IMR-90 (cell line): ENCODE data around the gene TXNDC12. TPM values are rescaled to one million over a fixed set of nuclear protein-coding genes. Genes with fewer than 3 reads are reported as not detected.

Experiments
- ATAC-seq: fragments of 200-7000 bp; cut with Tn5 transposase; 2 replicates; pipeline ENCODE4 v1.9.1; 2020; ENCODE audit warnings: low read depth, mild to moderate bottlenecking, moderate library complexity
- BruUV-seq: library from RNA; stranded (reverse); fragments of 400-500 nt; replicated peaks from 2 replicates; lab custom pipeline; 2021; lab: Mats Ljungman, UMichigan
- CTCF ChIA-PET: fragments of 300-600 bp; formaldehyde crosslinking; extraction: SDS; loops from one replicate; lab custom pipeline; 2021; ENCODE audit warnings: antibody characterized with exemption; lab: Yijun Ruan, JAX
- POLR2A ChIA-PET: fragments of 300-600 bp; sonication (Branson Sonifier 250); formaldehyde crosslinking; loops from one replicate; lab custom pipeline; 2022; ENCODE audit warnings: antibody characterized with exemption; ENCODE audit not compliant: unreplicated experiment; lab: Charles Lee
- DNase-seq: peaks from one replicate; pipeline ENCODE4 v3.0.0; 2013
- H2AFZ ChIP-seq: replicated peaks from 2 replicates; pipeline ENCODE3; 2013; ENCODE audit warnings: low read length, mild to moderate bottlenecking; ENCODE audit not compliant: poor library complexity
- H2AK5ac ChIP-seq: 2 replicates; pipeline ENCODE4 v1.6.1; 2013; ENCODE audit warnings: low read depth, low read length, inconsistent platforms
- H2AK9ac ChIP-seq: replicated peaks from 2 replicates; pipeline ENCODE3; 2013; ENCODE audit warnings: mild to moderate bottlenecking, low read depth, low read length, moderate library complexity; ENCODE audit not compliant: poor library complexity
- H2BK120ac ChIP-seq: 2 replicates; pipeline ENCODE4 v1.6.1; 2013; ENCODE audit warnings: low read depth, low read length, inconsistent platforms
- H2BK15ac ChIP-seq: 3 replicates; pipeline ENCODE4 v1.6.1; 2013; ENCODE audit warnings: low read depth, low read length, inconsistent platforms
- H2BK20ac ChIP-seq: 2 replicates; pipeline ENCODE4 v1.6.1; 2013; ENCODE audit warnings: low read depth, mild to moderate bottlenecking, inconsistent platforms, low read length, moderate library complexity
- H2BK5ac ChIP-seq: 2 replicates; pipeline ENCODE4 v1.6.1; 2013; ENCODE audit warnings: mild to moderate bottlenecking, low read depth, low read length, inconsistent platforms; ENCODE audit not compliant: poor library complexity, severe bottlenecking
- H3K14ac ChIP-seq: replicated peaks from 2 replicates; pipeline ENCODE4 v1.6.1; 2013; ENCODE audit warnings: low read depth, low read length, inconsistent platforms
- H3K18ac ChIP-seq: 2 replicates; pipeline ENCODE4 v1.6.1; 2013; ENCODE audit warnings: low read depth, low read length, control low read depth
- H3K23ac ChIP-seq: 2 replicates; pipeline ENCODE4 v1.6.1; 2013; ENCODE audit warnings: low read depth, low read length, inconsistent platforms
- H3K27ac ChIP-seq: 2 replicates; pipeline ENCODE4 v1.5.1; 2013; ENCODE audit warnings: mild to moderate bottlenecking, control low read depth, low read length; ENCODE audit not compliant: insufficient read depth
- H3K27me3 ChIP-seq: 2 replicates; pipeline ENCODE4 v1.6.1; 2013; ENCODE audit warnings: low read length; ENCODE audit not compliant: control insufficient read depth, insufficient read depth
- H3K36me3 ChIP-seq: 2 replicates; pipeline ENCODE4 v1.6.1; 2013; ENCODE audit warnings: low read length, mixed read lengths; ENCODE audit not compliant: control insufficient read depth, insufficient read depth
- H3K4ac ChIP-seq: 2 replicates; pipeline ENCODE4 v1.6.1; 2013; ENCODE audit warnings: low read depth, low read length, inconsistent platforms
- H3K4me1 ChIP-seq: 2 replicates; pipeline ENCODE4 v1.6.1; 2013; ENCODE audit warnings: low read length, mixed read lengths; ENCODE audit not compliant: control insufficient read depth, insufficient read depth
- H3K4me2 ChIP-seq: 2 replicates; pipeline ENCODE4 v1.6.1; 2013; ENCODE audit warnings: low read depth, mild to moderate bottlenecking, control low read depth, low read length, moderate library complexity
- H3K4me3 ChIP-seq: 2 replicates; pipeline ENCODE4 v1.5.1; 2013; ENCODE audit warnings: low read depth, mild to moderate bottlenecking, control low read depth, low read length, moderate library complexity; ENCODE audit not compliant: insufficient read depth
- H3K56ac ChIP-seq: 2 replicates; pipeline ENCODE4 v1.6.1; 2013; ENCODE audit warnings: low read length, inconsistent platforms; ENCODE audit not compliant: insufficient read depth; ENCODE audit errors: extremely low read depth
- H3K79me1 ChIP-seq, 2 experiments: 2 replicates each; pipeline ENCODE4 v1.6.1; 2013; ENCODE audit warnings: low read length in 2 of 2, inconsistent platforms in 1 of 2, low read depth in 1 of 2
- H3K9ac ChIP-seq: 2 replicates; pipeline ENCODE4 v1.6.1; 2013; ENCODE audit warnings: low read depth, low read length, control low read depth
- H3K9me1 ChIP-seq: 2 replicates; pipeline ENCODE4 v1.6.1; 2013; ENCODE audit warnings: low read length, inconsistent platforms; ENCODE audit not compliant: insufficient read depth
- H3K9me3 ChIP-seq: 2 replicates; pipeline ENCODE4 v1.6.1; 2013; ENCODE audit warnings: low read length; ENCODE audit not compliant: control insufficient read depth, insufficient read depth
- H4K20me1 ChIP-seq: 2 replicates; pipeline ENCODE4 v1.6.1; 2013; ENCODE audit warnings: low read length, inconsistent platforms; ENCODE audit not compliant: insufficient read depth
- H4K5ac ChIP-seq: 2 replicates; pipeline ENCODE4 v1.6.1; 2013; ENCODE audit warnings: mild to moderate bottlenecking, low read depth, low read length, control low read depth
- H4K8ac ChIP-seq, 2 experiments: 2 replicates each; pipeline ENCODE4 v1.6.1; 2013; ENCODE audit warnings: low read depth in 2 of 2, low read length in 2 of 2, control low read depth in 1 of 2, inconsistent platforms in 1 of 2
- H4K91ac ChIP-seq: 2 replicates; pipeline ENCODE4 v1.6.1; 2013; ENCODE audit warnings: low read depth, low read length, inconsistent platforms; ENCODE audit not compliant: insufficient read depth
- CEBPB ChIP-seq: IDR thresholded peaks from 2 replicates; pipeline ENCODE4 v1.6.1; 2012; ENCODE audit warnings: low read depth, low read length, improper control_type of control experiment
- MAFK ChIP-seq: IDR thresholded peaks from 2 replicates; pipeline ENCODE4 v1.6.1; 2012; ENCODE audit warnings: low read depth, low read length, improper control_type of control experiment
- MXI1 ChIP-seq: IDR thresholded peaks from 2 replicates; pipeline ENCODE4 v1.6.1; 2012; ENCODE audit warnings: low read depth, mild to moderate bottlenecking, low read length, moderate library complexity, borderline replicate concordance
- NFE2L2 ChIP-seq: fragments of 150-350 bp; IDR thresholded peaks from 2 replicates; pipeline ENCODE4 v1.6.1; 2016; ENCODE audit warnings: low read depth, mild to moderate bottlenecking, low read length
- POLR2A ChIP-seq: IDR thresholded peaks from 2 replicates; pipeline ENCODE4 v1.6.1; 2012; ENCODE audit warnings: mild to moderate bottlenecking, low read depth, low read length
- RAD21 ChIP-seq: IDR thresholded peaks from 2 replicates; pipeline ENCODE4 v1.6.1; 2012; ENCODE audit warnings: low read length, improper control_type of control experiment
- RCOR1 ChIP-seq: IDR thresholded peaks from 2 replicates; pipeline ENCODE4 v1.6.1; 2012; ENCODE audit warnings: mild to moderate bottlenecking, low read length, improper control_type of control experiment; ENCODE audit not compliant: insufficient replicate concordance
- RFX5 ChIP-seq: IDR thresholded peaks from 2 replicates; pipeline ENCODE4 v1.8.0; 2012; ENCODE audit warnings: low read depth, mild to moderate bottlenecking, low read length, moderate library complexity
- WGBS, 2 experiments: methylation state at CpG; one replicate each; pipeline versions ENCODE4 v1.1.5 to v1.1.7; 2013; ENCODE audit warnings: missing lambda C conversion rate in 2 of 2; ENCODE audit not compliant: insufficient read length in 1 of 2; ENCODE audit errors: extremely low coverage in 2 of 2; 5-methylcytosine and 5-hydroxymethylcytosine counted together
- dilution Hi-C: fragments of 300-500 bp; cut with HindIII; formaldehyde crosslinking; loops from one replicate; pipeline ENCODE4 v1.14.3; 2018; ENCODE audit warnings: low sequenced_read_pairs; ENCODE audit not compliant: unreplicated experiment
- in situ Hi-C: fragments of 300-500 bp; cut with MboI; formaldehyde crosslinking; loops from 3 replicates; pipeline ENCODE4 v1.14.3; 2019; ENCODE audit warnings: low sequenced_read_pairs, inconsistent platforms, mixed read lengths
- intact Hi-C: fragments of 100-400 bp; cut with micrococcal nuclease; formaldehyde crosslinking; loops from 2 replicates; pipeline ENCODE4 v1.10.0; 2022
- polyA plus RNA-seq, 3 experiments: library from polyadenylated mRNA; depleted of rRNA; stranded (reverse); fragments of >200 nt; gene quantifications; 2 replicates each; pipeline ENCODE4 v1.2.3, GENCODE V29; 2012; ENCODE audit warnings: low replicate concordance in 1 of 3
- total RNA-seq: library from RNA; depleted of rRNA; stranded (reverse); fragments of >200 nt; gene quantifications from 2 replicates; pipeline ENCODE4 v1.2.3, GENCODE V29; 2012
- TF ChIP-seq, protein P1 (sequence below): fragments of 150-350 bp; IDR thresholded peaks from 2 replicates; pipeline ENCODE4 v1.6.1; 2017; ENCODE audit warnings: mild to moderate bottlenecking, antibody characterized with exemption, low read length, low read depth
- TF ChIP-seq, protein P2 (sequence below): conservative IDR thresholded peaks from 2 replicates; pipeline ENCODE4 v1.5.1; 2012; ENCODE audit warnings: mild to moderate bottlenecking, low read depth, low read length, improper control_type of control experiment

Gene TXNDC12
- total and polyA plus RNA-seq, 2 of the 4 experiments (the other 2 are of a cell fraction), result 24.4 to 29.9 TPM

DNA sequence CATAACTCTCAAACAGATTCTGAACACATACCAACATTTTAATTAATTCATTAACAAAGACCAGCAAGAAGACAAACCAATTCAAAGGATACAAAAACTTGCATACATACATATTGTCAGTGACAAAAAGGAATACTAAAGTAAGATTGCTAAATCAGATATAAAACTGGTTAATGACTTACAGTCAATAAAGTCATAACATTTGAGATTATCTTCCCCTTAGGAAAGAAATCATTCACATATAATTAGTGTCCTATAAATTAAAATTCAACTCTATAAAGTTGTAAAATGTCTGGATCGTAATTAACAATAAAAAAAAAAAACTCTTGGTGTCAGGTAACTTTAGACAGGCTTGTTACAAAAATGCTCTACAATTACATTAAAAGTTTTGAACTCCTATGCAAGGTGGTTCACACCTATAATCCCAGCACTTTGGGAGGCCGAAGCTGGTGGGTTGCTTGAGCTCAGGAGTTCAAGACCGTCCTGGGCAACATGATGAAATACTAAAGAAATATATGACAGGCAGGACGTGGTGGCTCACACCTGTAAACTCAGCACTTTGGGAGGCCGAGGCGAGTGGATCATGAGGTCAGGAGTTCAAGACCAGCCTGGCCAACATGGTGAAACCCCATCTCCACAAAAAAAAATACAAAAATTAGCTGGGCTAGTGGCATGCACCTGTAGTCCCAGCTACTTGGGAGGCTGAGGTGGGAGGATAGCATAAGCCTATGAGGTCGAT lies 46.8 kb downstream of the TXNDC12 start:
- Histone ChIP-seq H3K4me2 (no peak overlapping the region), H4K8ac (no peak overlapping the region), H2AFZ (no peak overlapping the region), H4K20me1 (no peaks in the 10 kb centered on the region), H3K18ac (no peak overlapping the region; the same call in 1 of the 2 replicates), H2AK9ac (no peak overlapping the region), H3K36me3 (no peaks in the 10 kb centered on the region), H2BK120ac (0 out of 2 replicates have a peak overlapping the region, but pooled peaks have one; percentile 52), H3K4me3 (no peak overlapping the region), H4K5ac (no peak overlapping the region), H3K27me3 (no peaks in the 10 kb centered on the region), H3K9ac (no peak overlapping the region), H2AK5ac (0 out of 2 replicates have a peak overlapping the region, but pooled peaks have one; percentile 47), H3K27ac (no peak overlapping the region), H3K9me3 (no peaks in the 10 kb centered on the region), H2BK20ac (peak overlapping the region; percentile 90; the same call in 1 of the 2 replicates), H2BK15ac (no peak overlapping the region), H4K91ac (no peak overlapping the region), H3K14ac (no peak overlapping the region), H3K9me1 (peaks cover 13% of the 10 kb centered on the region; the same call in 1 of the 2 replicates), H2BK5ac (no peak overlapping the region), H3K4me1 (peaks cover 12% of the 10 kb centered on the region), H3K4ac (no peak overlapping the region), H3K56ac (no peak overlapping the region), H3K79me1 (peaks cover 0 to 6% of the 10 kb centered on the region in 2 experiments; a peak in 1 of 4 replicates), H3K23ac (no peak overlapping the region)
- BruUV-seq, result no TSS peak
- DNase-seq, result no peak
- in situ Hi-C loops, result no loop called here
- dilution Hi-C loops, result no loop called here
- CTCF ChIA-PET, result no interaction called here
- intact Hi-C loops, result loop anchor here (10.0 kb wide), 1 partner anchor 373 kb away; no protein-coding TSS in a partner anchor
- TF ChIP-seq RAD21, result no peak
- no peak for TF ChIP-seq CEBPB
- TF ChIP-seq NFE2L2, result no peak
- TF ChIP-seq, protein P1, sequence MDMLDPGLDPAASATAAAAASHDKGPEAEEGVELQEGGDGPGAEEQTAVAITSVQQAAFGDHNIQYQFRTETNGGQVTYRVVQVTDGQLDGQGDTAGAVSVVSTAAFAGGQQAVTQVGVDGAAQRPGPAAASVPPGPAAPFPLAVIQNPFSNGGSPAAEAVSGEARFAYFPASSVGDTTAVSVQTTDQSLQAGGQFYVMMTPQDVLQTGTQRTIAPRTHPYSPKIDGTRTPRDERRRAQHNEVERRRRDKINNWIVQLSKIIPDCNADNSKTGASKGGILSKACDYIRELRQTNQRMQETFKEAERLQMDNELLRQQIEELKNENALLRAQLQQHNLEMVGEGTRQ, result no peak
- no peak for TF ChIP-seq RFX5
- TF ChIP-seq MXI1, result no peak
- TF ChIP-seq MAFK, result no peak
- no peak for TF ChIP-seq POLR2A
- no peak for TF ChIP-seq RCOR1
- TF ChIP-seq, protein P2, sequence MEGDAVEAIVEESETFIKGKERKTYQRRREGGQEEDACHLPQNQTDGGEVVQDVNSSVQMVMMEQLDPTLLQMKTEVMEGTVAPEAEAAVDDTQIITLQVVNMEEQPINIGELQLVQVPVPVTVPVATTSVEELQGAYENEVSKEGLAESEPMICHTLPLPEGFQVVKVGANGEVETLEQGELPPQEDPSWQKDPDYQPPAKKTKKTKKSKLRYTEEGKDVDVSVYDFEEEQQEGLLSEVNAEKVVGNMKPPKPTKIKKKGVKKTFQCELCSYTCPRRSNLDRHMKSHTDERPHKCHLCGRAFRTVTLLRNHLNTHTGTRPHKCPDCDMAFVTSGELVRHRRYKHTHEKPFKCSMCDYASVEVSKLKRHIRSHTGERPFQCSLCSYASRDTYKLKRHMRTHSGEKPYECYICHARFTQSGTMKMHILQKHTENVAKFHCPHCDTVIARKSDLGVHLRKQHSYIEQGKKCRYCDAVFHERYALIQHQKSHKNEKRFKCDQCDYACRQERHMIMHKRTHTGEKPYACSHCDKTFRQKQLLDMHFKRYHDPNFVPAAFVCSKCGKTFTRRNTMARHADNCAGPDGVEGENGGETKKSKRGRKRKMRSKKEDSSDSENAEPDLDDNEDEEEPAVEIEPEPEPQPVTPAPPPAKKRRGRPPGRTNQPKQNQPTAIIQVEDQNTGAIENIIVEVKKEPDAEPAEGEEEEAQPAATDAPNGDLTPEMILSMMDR, result no peak
- ATAC-seq, result no peak
- POLR2A ChIA-PET, result no interaction called here
- WGBS, 2 experiments, result 90% methylated on average over 2 of the region's 7 CpGs; no CpG with 5 or more reads in 1 of the 2 experiments
